Ishikawa (cell line): Measurements from ENCODE around the gene NRBF2.

Experiments
- CREB1 ChIP-seq: IDR thresholded peaks from 2 replicates; pipeline ENCODE4 v1.6.1; 2012; ENCODE audit warnings: low read depth
- EGR1 ChIP-seq: IDR thresholded peaks from 2 replicates; pipeline ENCODE4 v1.6.1; 2012
- EP300 ChIP-seq: IDR thresholded peaks from 2 replicates; pipeline ENCODE4 v1.6.1; 2012; ENCODE audit warnings: borderline replicate concordance
- FOXM1 ChIP-seq: IDR thresholded peaks from 2 replicates; pipeline ENCODE4 v1.6.1; 2012; ENCODE audit warnings: low read depth, borderline replicate concordance
- RAD21 ChIP-seq: IDR thresholded peaks from 2 replicates; pipeline ENCODE4 v1.6.1; 2012; ENCODE audit warnings: low read depth
- REST ChIP-seq: IDR thresholded peaks from 2 replicates; pipeline ENCODE4 v1.6.1; 2012; ENCODE audit warnings: low read depth, mild to moderate bottlenecking
- TAF1 ChIP-seq: IDR thresholded peaks from 2 replicates; pipeline ENCODE4 v1.6.1; 2012; ENCODE audit warnings: low read depth, mild to moderate bottlenecking
- TEAD4 ChIP-seq: IDR thresholded peaks from 2 replicates; pipeline ENCODE4 v1.6.1; 2012
- USF1 ChIP-seq: IDR thresholded peaks from 2 replicates; pipeline ENCODE4 v1.6.1; 2012
- YY1 ChIP-seq: IDR thresholded peaks from 2 replicates; pipeline ENCODE4 v1.6.1; 2012; ENCODE audit warnings: low read depth
- TF ChIP-seq, protein P1 (sequence below): IDR thresholded peaks from 2 replicates; pipeline ENCODE4 v1.6.1; 2012

- TF ChIP-seq EP300: no peak
- no peak for TF ChIP-seq RAD21
- no peak for TF ChIP-seq YY1
- TF ChIP-seq EGR1: no peak
- TF ChIP-seq CREB1: no peak
- TF ChIP-seq TEAD4: no peak
- no peak for TF ChIP-seq REST
- TF ChIP-seq TAF1: no peak
- TF ChIP-seq FOXM1: no peak
- TF ChIP-seq, protein P1, sequence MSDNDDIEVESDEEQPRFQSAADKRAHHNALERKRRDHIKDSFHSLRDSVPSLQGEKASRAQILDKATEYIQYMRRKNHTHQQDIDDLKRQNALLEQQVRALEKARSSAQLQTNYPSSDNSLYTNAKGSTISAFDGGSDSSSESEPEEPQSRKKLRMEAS: no peak
- TF ChIP-seq USF1: no peak
Observed at GRCh38 chr10:63173468-63174232, 40.5 kb downstream of the NRBF2 start.
